WTC11 (cell line): Measurements from ENCODE around the gene EMX2. TPM values are rescaled to one million over a fixed set of nuclear protein-coding genes. Genes with fewer than 3 reads are reported as not detected.

ENCODE experiments used
- ATAC-seq: fragments of 200-7000 bp; cut with Tn5 transposase; 2 replicates; pipeline ENCODE4 v1.10.0; 2021; ENCODE audit warnings: mild to moderate bottlenecking, moderate library complexity
- CTCF ChIA-PET: fragments of 300-600 bp; sonication (Branson Sonifier 250); formaldehyde crosslinking; loops from one replicate; lab custom pipeline; 2021; ENCODE audit warnings: antibody characterized with exemption; lab: Charles Lee
- POLR2A ChIA-PET: fragments of 350-600 bp; sonication (Branson Sonifier 250); formaldehyde crosslinking; loops from one replicate; lab custom pipeline; 2021; ENCODE audit warnings: antibody characterized with exemption; lab: Charles Lee
- DNase-seq: peaks from one replicate; pipeline ENCODE4 v3.0.0; 2021; ENCODE audit warnings: low spot score
- H3K27ac Mint-ChIP-seq: 2 replicates; pipeline ENCODE4 v1.8.0; 2021; ENCODE audit warnings: mixed read lengths
- H3K27me3 Mint-ChIP-seq: 2 replicates; pipeline ENCODE4 v1.8.0; 2021; ENCODE audit warnings: low read depth, mild to moderate bottlenecking, moderate library complexity, mixed read lengths
- H3K36me3 Mint-ChIP-seq: 2 replicates; pipeline ENCODE4 v1.8.0; 2021; ENCODE audit warnings: mixed read lengths
- H3K4me1 Mint-ChIP-seq: 2 replicates; pipeline ENCODE4 v1.8.0; 2022; ENCODE audit warnings: mixed read lengths
- H3K4me3 Mint-ChIP-seq: 2 replicates; pipeline ENCODE4 v1.8.0; 2021; ENCODE audit warnings: mild to moderate bottlenecking, moderate library complexity, mixed read lengths
- H3K9me3 Mint-ChIP-seq: 2 replicates; pipeline ENCODE4 v1.8.0; 2021; ENCODE audit warnings: mixed read lengths
- GABPB1 ChIP-seq: sonication (generic); formaldehyde crosslinking; IDR thresholded peaks from 2 replicates; pipeline ENCODE4 v1.8.1; 2023; ENCODE audit warnings: mild to moderate bottlenecking, missing genetic modification reagents
- KAT7 ChIP-seq: sonication (generic); formaldehyde crosslinking; IDR thresholded peaks from 2 replicates; pipeline ENCODE4 v1.8.1; 2023; ENCODE audit warnings: missing genetic modification reagents, mild to moderate bottlenecking, borderline replicate concordance
- NR1H2 ChIP-seq: sonication (generic); formaldehyde crosslinking; IDR thresholded peaks from 2 replicates; pipeline ENCODE4 v1.9.0; 2021; ENCODE audit warnings: mild to moderate bottlenecking, moderate library complexity, missing genetic modification reagents
- NR3C1 ChIP-seq: sonication (generic); formaldehyde crosslinking; conservative IDR thresholded peaks from 2 replicates; pipeline ENCODE4 v1.8.1; 2023; ENCODE audit warnings: low read depth, mild to moderate bottlenecking, missing genetic modification reagents
- ZNF423 ChIP-seq: fragments of 250-450 bp; sonication (Bioruptor Pico); IDR thresholded peaks from 2 replicates; pipeline ENCODE4 v2.1.2; 2022; ENCODE audit warnings: mild to moderate bottlenecking, moderate library complexity
- total RNA-seq: library from RNA; stranded (reverse); gene quantifications from 3 replicates; pipeline ENCODE4 v1.2.3, GENCODE V29; 2021
- TF ChIP-seq, protein P1 (sequence below): sonication (generic); formaldehyde crosslinking; IDR thresholded peaks from 2 replicates; pipeline ENCODE4 v1.8.1; 2023; ENCODE audit warnings: mild to moderate bottlenecking, missing genetic modification reagents, moderate library complexity
- TF ChIP-seq, protein P2 (sequence below): fragments of 200-600 bp; IDR thresholded peaks from 2 replicates; pipeline ENCODE4 v1.8.0; 2022; ENCODE audit warnings: antibody characterized with exemption
- TF ChIP-seq, protein P3 (sequence below): fragments of 250-450 bp; sonication (Bioruptor Pico); IDR thresholded peaks from 2 replicates; pipeline ENCODE4 v1.9.0; 2021; ENCODE audit warnings: moderate library complexity, mild to moderate bottlenecking, inconsistent platforms, borderline replicate concordance
- TF ChIP-seq, protein P4 (sequence below): fragments of 250-450 bp; sonication (Bioruptor Pico); IDR thresholded peaks from 2 replicates; pipeline ENCODE4 v1.9.0; 2021; ENCODE audit warnings: mild to moderate bottlenecking
- TF ChIP-seq, protein P5 (sequence below): sonication (generic); formaldehyde crosslinking; IDR thresholded peaks from 2 replicates; pipeline ENCODE4 v1.8.0; 2022; ENCODE audit warnings: mild to moderate bottlenecking, missing genetic modification reagents

Gene EMX2
- total RNA-seq, 1 experiment from 2014 or later, result not detected

DNA sequence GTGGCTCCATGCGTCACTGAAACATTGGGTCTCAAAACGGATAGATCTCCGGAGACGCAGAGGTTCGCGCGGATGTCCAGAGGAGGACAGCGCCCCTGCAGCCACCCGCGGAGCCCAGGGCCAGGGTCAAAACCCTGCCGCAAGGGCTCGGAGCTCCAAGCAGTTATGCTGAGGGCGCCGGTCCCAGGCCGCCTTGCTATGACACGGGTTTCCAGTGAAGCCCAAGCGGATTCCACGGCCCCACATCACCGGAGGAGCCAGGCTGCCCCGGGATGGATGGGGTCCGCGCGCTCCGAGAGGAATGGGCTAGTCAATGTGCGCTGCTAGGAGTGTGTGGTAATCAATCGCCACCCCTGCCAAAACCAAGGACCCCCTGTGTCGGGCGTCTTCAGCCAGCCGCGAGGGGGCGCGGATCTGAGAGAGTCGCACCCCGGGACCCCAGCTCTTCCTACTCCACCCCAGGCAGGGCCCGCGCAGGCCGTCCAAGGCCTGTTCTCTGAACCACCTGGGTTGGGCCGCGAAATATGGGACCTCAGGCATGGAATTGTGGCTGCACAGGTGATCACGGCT, 5.6 kb upstream of the EMX2 start:
- POLR2A ChIA-PET, result no interaction called here
- H3K27me3 Mint-ChIP-seq, result peaks cover 100% of the 10 kb centered on the region
- TF ChIP-seq ZNF423 (CRISPR knock-in tag) (peak; percentile 46; the same call in 1 of the 2 replicates), NR3C1 (CRISPR knock-in tag) (no peak)
- TF ChIP-seq, protein P1, sequence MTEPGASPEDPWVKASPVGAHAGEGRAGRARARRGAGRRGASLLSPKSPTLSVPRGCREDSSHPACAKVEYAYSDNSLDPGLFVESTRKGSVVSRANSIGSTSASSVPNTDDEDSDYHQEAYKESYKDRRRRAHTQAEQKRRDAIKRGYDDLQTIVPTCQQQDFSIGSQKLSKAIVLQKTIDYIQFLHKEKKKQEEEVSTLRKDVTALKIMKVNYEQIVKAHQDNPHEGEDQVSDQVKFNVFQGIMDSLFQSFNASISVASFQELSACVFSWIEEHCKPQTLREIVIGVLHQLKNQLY (CRISPR knock-in tag), result no peak
- H3K4me1 Mint-ChIP-seq, result peaks cover 28% of the 10 kb centered on the region
- DNase-seq (peak; percentile 63), ATAC-seq (peak; percentile 20)
- H3K4me3 Mint-ChIP-seq, result peak overlapping the region; percentile 41
- H3K27ac Mint-ChIP-seq, result no peak overlapping the region
- no peaks in the 10 kb centered on the region for H3K36me3 Mint-ChIP-seq
- CTCF ChIA-PET, result interaction anchor here (0.6 to 3.2 kb wide), 26 partner anchors 10 to 923 kb away, joined by 3 to 28 read pairs (median 4); no protein-coding TSS in a partner anchor
- no peaks in the 10 kb centered on the region for H3K9me3 Mint-ChIP-seq

DNA sequence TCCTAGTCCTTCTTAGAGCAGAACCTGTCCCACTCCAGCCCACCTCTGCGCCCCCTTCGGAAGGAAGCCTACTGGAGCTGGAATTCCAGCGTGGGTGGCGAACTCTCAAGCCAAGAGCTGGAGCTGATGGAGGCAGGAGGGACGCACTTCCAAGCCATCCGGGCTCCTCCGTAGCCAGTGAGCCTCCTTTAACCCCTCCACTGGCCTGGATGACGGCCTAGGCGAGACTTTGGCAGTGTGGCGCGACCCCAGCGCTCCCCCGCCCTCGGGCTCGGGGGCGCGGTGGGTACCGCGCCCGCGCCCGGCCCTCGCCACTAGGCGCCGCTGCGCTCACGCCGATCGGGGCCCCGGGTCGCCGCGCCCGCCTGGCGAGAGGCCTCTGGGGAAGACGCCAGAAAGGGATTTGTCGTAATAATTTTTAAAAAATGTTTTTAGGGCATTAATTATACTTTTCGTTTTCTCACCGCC, 5.1 kb upstream of the EMX2 start:
- peaks cover 100% of the 10 kb centered on the region for H3K27me3 Mint-ChIP-seq
- ChIA-PET CTCF (interaction anchor here (0.6 to 3.2 kb wide), 23 partner anchors 9 to 922 kb away, joined by 3 to 28 read pairs (median 4); no protein-coding TSS in a partner anchor), POLR2A (no interaction called here)
- ATAC-seq (peak; percentile 10), DNase-seq (peak; percentile 43)
- H3K4me3 Mint-ChIP-seq, result peak overlapping the region; percentile 50
- peaks cover 26% of the 10 kb centered on the region for H3K4me1 Mint-ChIP-seq
- TF ChIP-seq, protein P2, sequence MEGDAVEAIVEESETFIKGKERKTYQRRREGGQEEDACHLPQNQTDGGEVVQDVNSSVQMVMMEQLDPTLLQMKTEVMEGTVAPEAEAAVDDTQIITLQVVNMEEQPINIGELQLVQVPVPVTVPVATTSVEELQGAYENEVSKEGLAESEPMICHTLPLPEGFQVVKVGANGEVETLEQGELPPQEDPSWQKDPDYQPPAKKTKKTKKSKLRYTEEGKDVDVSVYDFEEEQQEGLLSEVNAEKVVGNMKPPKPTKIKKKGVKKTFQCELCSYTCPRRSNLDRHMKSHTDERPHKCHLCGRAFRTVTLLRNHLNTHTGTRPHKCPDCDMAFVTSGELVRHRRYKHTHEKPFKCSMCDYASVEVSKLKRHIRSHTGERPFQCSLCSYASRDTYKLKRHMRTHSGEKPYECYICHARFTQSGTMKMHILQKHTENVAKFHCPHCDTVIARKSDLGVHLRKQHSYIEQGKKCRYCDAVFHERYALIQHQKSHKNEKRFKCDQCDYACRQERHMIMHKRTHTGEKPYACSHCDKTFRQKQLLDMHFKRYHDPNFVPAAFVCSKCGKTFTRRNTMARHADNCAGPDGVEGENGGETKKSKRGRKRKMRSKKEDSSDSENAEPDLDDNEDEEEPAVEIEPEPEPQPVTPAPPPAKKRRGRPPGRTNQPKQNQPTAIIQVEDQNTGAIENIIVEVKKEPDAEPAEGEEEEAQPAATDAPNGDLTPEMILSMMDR, result peak; percentile 60
- no peak for TF ChIP-seq NR1H2 (CRISPR knock-in tag)
- no peaks in the 10 kb centered on the region for H3K9me3 Mint-ChIP-seq
- H3K36me3 Mint-ChIP-seq, result no peaks in the 10 kb centered on the region
- no peak overlapping the region for H3K27ac Mint-ChIP-seq

DNA sequence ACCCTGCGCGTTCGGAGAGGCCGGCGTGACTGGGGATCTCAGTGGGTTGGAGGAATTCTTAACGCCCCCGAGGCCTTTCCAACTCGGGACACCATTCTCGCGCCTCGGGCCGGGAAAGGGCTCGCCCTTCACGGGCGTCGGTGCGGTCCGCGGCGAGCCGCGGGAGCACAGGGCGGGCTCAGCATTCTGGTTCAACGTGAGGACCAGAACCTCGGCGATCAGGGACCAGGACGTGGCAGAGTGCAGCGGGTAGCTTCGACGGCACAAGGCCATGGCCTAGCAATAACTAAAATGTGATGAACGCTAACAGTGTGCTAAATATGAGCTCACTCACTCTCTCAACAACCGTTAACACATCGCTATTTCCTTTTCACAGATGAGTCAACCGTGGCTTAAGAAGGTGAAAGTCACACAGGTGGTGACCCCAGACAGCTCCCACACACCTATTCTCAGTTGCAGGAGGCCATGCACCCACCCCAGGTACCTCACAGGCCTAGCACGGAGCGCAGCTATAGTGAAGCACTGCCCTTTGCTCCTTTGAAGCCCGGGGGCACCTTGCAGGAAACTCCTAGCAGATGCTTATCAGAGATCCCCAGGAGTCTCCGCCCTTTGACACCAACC, 4.5 kb upstream of the EMX2 start:
- Mint-ChIP-seq H3K4me1 (peaks cover 24% of the 10 kb centered on the region), H3K27me3 (peaks cover 99% of the 10 kb centered on the region), H3K9me3 (no peaks in the 10 kb centered on the region), H3K4me3 (peak overlapping the region; percentile 50), H3K36me3 (no peaks in the 10 kb centered on the region), H3K27ac (no peak overlapping the region)
- no peak for DNase-seq
- ChIA-PET CTCF (interaction anchor here (0.6 to 3.2 kb wide), 16 partner anchors 9 to 922 kb away, joined by 3 to 28 read pairs (median 4); no protein-coding TSS in a partner anchor), POLR2A (no interaction called here)
- no peak for TF ChIP-seq KAT7 (CRISPR knock-in tag)
- TF ChIP-seq GABPB1 (CRISPR knock-in tag), result no peak
- TF ChIP-seq, protein P3, sequence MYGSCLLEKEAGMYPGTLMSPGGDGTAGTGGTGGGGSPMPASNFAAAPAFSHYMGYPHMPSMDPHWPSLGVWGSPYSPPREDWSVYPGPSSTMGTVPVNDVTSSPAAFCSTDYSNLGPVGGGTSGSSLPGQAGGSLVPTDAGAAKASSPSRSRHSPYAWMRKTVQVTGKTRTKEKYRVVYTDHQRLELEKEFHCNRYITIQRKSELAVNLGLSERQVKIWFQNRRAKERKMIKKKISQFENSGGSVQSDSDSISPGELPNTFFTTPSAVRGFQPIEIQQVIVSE, result no peak
- TF ChIP-seq, protein P4, sequence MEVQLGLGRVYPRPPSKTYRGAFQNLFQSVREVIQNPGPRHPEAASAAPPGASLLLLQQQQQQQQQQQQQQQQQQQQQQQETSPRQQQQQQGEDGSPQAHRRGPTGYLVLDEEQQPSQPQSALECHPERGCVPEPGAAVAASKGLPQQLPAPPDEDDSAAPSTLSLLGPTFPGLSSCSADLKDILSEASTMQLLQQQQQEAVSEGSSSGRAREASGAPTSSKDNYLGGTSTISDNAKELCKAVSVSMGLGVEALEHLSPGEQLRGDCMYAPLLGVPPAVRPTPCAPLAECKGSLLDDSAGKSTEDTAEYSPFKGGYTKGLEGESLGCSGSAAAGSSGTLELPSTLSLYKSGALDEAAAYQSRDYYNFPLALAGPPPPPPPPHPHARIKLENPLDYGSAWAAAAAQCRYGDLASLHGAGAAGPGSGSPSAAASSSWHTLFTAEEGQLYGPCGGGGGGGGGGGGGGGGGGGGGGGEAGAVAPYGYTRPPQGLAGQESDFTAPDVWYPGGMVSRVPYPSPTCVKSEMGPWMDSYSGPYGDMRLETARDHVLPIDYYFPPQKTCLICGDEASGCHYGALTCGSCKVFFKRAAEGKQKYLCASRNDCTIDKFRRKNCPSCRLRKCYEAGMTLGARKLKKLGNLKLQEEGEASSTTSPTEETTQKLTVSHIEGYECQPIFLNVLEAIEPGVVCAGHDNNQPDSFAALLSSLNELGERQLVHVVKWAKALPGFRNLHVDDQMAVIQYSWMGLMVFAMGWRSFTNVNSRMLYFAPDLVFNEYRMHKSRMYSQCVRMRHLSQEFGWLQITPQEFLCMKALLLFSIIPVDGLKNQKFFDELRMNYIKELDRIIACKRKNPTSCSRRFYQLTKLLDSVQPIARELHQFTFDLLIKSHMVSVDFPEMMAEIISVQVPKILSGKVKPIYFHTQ, result no peak
- TF ChIP-seq, protein P2, result no peak
- TF ChIP-seq, protein P5, sequence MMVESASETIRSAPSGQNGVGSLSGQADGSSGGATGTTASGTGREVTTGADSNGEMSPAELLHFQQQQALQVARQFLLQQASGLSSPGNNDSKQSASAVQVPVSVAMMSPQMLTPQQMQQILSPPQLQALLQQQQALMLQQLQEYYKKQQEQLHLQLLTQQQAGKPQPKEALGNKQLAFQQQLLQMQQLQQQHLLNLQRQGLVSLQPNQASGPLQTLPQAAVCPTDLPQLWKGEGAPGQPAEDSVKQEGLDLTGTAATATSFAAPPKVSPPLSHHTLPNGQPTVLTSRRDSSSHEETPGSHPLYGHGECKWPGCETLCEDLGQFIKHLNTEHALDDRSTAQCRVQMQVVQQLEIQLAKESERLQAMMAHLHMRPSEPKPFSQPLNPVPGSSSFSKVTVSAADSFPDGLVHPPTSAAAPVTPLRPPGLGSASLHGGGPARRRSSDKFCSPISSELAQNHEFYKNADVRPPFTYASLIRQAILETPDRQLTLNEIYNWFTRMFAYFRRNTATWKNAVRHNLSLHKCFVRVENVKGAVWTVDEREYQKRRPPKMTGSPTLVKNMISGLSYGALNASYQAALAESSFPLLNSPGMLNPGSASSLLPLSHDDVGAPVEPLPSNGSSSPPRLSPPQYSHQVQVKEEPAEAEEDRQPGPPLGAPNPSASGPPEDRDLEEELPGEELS, result no peak
- no peak for ATAC-seq
